GM21717 (cell line): ENCODE measurements around the gene HSPBP1.
A peak's percentile ranks its signal among the peaks of the same experiment; 100 is the strongest.

Experiments
- ATAC-seq: cut with Tn5 transposase; IDR thresholded peaks from one replicate; pipeline ENCODE4 v1.9.1; 2021; ENCODE audit warnings: mild to moderate bottlenecking, moderate library complexity; ENCODE audit not compliant: unreplicated experiment

HSPBP1 gene

DNA sequence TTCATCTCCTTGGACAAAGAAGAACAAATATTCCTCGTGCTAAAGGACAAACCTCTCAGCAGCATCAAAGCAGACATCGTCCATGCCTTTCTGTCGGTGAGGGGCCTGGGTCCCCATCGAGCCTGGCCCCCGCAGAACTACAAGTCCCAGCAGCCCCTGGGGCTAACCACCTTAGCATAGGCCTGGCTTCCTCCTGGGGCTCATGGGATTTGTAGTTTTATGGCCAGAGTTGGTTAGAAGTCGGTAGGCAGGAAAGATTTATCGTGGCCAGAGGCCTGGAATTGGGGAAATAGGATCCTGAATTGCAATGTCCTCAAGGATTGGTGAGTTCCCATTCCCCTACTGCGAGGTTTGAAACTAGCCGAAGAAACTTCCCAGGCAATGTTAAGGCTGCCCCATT, 25.6 kb upstream of the HSPBP1 start:
- ATAC-seq = no peak

DNA sequence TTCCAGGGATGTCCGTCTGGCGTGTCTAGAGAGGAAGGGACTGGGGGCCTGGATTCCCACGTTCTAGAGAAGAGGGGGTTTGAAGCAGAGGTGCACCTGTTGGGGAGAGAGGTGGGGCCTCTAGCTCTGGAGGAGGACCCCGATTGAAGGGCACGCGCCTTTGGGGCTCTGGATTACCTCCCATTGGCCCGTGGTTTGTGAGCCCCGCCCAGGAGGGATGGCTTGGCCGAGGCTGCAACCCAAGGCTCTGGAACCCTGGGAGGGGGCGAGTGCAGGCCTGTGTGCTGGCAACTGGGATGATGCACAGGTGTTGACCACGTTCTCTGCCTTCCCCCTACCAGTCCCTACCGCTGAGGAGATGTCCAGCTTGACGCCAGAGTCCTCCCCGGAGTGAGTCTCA, 25.1 kb upstream of the HSPBP1 start:
- ATAC-seq = no peak

DNA sequence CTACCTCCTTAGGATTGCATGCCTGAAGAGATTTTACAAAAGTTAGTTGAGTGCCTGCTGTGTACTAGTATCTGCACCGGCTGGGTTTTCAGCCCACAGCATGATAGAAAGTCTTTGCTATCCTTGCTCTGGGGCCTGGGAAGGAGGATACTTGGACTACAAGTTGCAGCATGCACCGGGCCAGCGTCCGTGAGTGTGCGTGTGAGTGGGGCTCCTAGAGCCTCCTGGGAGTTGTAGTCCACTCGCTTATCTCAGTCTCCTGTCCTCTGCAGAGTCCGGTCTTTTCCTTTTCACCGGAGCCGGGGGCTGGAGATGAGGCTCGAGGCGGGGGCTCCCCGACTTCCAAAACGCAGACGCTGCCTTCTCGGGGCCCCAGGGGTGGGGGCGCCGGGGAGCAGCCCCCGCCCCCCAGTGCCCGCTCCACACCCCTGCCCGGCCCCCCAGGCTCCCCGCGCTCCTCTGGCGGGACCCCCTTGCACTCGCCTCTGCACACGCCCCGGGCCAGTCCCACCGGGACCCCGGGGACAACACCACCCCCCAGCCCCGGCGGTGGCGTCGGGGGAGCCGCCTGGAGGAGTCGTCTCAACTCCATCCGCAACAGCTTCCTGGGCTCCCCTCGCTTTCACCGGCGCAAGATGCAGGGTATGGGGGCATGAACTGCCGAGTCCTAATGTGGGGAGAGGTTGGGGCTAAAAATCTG, 24.5 kb upstream of the HSPBP1 start:
- no peak for ATAC-seq

DNA sequence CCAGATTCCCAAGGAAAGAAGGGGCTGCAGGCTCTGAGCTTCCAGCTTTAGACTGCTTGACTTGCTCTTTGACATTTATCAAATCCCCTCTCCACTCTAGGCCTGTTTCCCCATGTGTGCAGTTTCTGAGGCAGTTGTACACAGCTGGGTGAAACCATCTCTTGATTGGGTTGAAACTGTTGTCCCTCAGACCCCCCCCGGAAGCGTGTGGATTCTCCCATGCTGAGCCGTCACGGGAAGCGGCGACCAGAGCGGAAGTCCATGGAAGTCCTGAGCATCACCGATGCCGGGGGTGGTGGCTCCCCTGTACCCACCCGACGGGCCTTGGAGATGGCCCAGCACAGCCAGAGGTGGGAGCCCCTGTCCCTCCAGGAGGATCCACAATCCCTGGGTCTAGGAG, 23.6 kb upstream of the HSPBP1 start:
- ATAC-seq = no peak

DNA sequence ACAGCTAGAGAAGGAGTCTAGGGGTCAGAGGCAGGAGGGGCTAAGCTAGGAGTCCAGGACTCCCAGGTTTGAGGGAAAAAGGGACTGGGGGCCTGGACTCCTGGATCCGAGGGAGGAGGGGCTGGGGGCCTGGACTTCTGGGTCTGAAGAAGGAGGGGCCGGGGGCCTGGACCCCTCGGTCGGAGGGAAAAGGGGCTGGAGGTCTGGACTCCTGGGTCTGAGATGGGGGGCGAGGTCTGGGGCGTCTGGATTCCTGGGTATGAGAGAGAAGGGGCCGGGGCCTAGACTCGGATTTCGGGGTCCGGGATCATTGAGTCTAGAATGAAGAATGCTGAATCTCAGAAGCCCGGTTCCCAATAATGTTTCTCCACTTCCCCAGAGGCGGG, 22.4 kb upstream of the HSPBP1 start:
- ATAC-seq = no peak

DNA sequence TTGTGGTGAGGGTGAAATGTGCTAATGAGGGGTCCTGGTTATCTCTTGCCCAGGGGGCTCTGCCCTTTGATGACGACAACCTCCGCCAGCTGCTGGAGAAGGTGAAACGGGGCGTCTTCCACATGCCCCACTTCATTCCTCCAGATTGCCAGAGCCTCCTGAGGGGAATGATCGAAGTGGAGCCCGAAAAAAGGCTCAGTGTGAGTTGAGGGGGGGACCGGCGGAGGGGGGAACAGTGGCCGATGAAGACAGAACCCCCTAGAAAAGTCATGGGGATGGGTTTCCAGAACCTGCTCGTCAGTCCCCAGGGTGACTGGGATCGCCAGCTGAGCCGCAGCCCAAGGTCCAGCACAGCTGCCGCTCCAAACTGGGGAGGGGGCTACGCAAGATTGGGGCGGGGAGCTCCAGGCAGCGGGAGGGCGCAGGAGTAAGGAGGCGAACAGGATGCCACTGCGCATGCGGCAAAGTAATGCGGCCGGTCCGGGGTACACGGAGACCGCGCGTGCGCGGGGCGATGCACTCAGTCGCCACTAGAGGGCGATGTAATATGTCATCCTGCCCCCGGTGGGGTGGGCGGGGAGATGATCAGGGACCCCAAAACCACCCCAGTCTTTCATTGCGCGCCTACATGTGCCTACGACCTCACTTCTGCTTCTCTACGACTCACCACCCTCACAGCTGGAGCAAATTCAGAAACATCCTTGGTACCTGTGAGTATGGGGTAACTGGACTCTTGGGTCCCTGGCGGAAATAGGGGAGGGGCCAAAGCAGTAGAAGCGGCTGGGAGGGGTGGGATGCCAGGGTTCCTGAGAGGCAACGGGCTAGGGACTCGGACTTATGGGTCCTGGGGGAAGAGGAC, 21.8 kb upstream of the HSPBP1 start:
- ATAC-seq = peak; percentile 52

DNA sequence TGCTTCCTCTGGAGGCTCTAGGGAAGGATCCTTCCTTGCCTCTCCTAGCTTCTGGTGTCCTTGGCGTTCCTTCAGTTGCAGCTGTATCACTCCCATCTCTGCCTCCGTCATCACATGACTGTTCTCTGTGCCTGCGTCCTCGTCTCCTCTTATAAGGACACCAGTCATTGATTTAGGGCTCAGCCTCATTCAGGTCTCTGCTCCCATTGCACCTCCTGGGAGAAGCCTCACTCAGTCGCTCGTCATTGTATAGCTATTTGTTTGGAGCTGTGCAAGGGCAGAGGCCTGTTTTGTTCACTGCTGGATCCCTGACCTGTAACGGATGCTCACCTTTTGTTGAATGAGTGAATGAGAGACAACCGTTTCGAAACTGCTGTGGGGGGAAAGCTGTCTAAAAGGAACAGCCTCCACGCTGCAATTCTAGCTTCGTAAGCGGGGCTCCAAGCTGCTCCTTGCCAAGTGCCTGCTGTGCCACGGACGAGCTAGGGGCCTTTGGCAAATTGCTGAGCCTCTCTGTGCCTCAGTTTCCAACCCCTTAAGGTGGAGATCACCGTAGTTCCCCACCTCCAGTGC, 21.1 kb upstream of the HSPBP1 start:
- no peak for ATAC-seq

DNA sequence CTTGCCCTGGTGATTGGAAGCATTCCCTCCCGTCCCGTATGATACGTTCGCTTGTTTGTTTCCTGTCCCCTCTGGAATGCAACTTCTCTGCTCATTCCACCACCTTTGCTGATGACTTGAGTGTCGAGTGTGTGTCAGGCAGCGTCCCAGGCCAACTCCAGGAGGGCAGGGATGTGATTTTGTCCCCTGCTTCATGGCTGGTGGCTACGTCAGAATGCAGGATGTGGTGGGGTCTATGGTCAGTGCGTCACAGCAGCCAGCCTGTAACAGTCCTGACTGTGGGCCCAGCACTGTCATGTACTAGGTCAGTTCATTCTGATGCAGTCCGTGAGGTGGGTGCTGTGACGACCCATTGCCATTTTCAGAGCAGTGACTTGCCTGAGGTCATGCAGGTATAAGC, 20.1 kb upstream of the HSPBP1 start:
- ATAC-seq = no peak

DNA sequence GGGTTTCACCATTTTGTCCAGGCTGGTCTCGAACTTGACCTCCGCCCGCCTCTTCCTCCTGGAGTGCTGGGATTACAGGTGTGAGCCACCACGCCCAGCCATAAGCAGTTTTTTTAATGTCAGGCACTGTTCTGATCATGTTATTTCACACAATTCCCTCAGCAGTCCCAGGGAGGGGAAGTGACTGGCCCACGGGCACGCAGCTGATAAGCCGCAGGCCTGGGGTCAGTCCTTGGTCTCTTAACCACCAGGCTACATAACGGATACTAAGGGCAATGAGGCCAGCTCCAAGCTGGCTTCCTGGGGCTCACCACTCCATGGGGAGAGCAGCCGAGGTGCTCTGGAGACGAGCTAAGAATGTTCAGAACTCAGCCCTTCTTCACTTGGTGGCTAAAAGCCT, 17.4 kb upstream of the HSPBP1 start:
- no peak for ATAC-seq

DNA sequence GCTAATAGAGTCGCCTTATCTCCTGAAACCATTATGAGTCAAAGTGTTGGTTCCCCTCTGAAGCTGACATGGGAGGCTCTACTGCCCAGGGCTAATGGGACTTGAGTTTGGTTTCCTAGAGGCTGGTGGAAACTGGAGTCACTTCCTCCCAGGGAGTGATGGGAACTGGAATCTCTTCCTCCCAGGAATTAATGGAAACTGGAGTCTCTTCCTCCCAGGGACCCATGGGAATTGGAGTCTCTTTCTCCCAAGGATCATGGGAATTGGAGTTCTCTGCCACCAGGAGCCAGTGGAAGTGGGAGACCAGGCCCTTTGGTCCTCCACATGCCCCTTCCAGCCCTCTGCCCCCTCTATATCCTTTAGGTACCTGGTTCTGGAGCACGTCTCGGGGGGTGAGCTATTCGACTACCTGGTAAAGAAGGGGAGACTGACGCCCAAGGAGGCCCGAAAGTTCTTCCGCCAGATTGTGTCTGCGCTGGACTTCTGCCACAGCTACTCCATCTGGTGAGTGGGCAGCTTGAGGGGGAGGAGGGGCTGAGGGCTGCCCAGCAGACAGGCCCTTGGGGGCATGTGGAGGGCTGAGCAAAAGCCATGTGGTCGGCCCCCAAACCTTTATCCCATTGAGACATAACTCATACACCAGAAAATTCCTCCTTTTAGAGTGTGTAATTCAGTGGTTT, 9.3 kb upstream of the HSPBP1 start:
- no peak for ATAC-seq

DNA sequence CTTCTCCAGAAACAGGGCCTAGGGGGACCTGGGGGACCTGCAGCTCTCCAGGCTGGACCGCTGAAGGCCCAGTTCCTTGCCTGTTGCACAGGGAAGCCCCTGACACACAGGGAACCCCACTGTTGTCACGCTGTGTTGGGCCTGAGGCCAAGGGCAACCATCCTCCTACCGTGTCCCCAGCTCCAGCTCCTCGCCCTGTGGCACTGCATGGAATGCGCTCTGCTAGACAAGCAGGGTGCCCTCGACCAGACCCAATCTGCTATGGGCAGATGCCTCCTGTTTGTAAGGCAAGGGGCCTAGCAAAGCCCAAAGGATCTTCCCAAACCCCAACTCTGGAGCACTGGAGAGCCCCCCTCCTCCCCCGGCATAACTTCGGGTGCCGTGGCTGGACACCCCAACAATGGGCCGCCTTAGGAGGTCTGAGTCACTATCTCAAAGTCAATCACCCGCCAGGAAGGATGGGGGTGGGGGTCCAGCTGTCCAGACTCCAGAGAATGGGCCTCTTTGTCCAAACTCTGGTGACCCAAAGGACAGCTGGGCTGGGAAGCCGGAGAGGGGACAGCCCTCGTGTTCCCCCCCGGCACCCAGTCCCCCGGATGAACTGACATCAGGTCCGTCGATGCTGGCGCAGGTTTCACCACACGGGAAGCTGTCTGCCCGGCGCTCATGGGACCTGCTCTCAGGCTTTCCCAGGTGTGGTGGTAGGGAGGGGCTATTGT, 7.6 kb upstream of the HSPBP1 start:
- no peak for ATAC-seq

DNA sequence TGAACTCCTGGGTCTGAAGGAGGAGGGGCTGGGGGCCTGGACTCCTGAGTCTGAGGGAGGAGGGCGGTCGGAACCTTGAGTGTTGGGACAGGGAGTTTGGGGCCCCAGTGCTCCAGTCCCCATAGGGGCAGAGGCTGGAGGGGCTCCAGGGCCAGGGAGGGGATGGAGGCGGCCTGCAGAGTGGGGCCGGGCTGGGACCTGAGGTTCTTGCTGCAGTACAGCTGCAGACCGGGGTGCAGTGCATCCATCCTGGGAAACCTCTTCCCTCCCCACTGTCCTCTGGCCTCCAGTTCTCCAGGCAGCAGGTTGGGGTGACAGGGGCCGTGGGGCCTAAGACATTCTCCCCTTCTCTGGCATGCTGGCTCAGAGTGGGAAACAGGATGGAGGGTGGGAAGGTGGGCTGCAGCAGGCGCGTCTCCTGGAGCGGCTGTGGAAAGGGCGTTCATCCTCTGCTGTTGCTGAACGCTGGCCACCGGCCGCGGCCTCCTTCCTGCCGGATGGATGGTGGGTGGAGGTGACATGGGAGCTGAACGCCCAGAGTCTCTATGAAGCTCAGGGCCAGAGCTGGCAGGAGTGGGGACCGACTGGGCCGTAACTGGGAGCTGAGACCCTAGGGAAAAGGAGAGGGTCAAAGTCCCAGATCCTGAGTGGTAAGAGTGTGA, 5.5 kb upstream of the HSPBP1 start:
- ATAC-seq = no peak

DNA sequence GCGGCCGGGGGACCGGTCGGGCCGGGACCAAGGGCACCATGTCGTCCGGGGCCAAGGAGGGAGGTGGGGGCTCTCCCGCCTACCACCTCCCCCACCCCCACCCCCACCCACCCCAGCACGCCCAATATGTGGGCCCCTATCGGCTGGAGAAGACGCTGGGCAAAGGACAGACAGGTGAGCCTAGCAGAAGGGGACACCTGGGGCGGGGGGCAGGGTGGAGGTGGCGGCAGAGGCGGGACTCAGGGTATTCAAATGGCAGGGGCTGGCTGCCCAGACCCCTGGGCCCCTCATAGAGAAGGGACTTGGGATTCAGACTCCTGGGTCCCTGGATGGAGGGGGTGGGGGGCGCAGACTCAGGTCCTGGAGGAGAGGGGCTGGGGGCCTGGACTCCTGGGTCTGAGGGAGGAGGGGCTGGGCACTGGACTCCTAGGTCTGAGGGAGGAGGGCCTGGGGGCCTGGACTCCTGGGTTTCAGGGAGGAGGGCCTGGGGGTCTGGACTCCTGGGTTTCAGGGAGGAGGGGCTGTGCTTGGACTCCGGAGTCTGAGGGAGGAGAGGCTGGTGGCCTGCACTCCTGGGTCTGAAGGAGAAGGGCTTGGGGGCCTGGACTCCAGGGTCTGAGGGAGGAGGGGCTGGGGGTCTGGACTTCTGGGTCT, 4.6 kb upstream of the HSPBP1 start:
- no peak for ATAC-seq

DNA sequence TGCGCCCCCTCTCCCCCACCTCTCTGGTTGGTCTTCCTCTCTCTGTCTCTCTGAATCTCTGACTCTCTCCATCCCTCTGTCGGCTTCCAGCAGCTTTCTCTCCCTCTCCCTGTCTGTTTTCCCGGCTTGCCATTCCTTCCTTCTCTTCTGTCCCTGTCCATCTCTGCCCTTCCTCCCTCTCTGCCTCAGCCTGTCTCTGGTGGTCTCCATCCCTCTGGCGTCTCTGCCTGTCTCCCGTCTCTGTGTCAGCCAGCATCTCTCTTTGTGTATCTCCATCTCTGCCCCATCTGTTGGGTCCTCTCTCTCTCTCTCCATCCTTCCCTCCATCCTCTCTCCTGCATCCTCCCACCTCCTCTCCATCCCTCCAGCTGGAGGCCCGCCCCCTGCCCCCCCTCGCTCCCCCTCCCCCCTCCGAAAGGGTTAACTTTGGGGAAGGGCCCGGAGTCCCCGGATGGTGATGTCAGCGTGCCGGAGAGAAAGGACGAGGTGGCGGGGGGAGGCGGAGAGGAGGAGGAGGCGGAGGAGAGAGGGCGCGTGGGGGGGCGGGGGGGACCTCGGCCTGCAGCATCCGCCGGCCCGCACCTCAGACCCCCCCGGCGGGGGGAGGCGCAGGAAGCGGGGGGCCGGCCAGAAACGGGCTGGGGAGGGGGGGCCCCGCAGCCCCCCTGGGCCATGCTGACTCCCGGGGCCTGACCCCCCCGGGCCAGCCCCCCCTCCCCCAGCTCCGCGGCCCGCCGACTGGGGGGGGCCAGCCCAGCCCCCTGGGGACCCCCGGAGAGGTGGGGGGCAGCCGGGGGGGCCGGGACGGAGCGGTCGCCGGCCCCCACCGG, 3.9 kb upstream of the HSPBP1 start, which contains the start of gene BRSK1:
BRSK1 (plus strand) TSS at position 450 of the 830 bp plus-strand sequence. CDS start 446 bp downstream, outside the sequence.
- no peak for ATAC-seq

DNA sequence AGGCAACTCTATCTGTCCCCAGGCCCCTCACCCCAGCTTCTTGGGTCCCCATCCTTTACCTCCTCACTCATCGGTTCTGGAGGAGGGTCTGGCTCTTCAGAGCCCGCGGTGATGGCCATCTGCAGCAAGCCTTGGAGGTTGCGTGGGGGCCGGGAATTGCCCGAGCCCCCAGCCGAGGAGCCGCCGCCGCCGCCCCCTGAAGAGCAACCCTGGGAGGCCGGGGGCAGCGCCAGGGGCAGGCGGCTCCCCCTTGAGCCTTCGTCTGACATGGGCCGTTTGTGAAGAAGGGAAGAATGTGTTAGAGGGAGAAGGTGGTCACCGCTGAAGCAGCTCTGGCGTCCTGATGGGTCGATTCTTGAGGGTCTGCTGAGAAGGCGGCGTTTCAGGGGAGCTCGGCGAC, 570 bp downstream of the HSPBP1 start:
- ATAC-seq = no peak

DNA sequence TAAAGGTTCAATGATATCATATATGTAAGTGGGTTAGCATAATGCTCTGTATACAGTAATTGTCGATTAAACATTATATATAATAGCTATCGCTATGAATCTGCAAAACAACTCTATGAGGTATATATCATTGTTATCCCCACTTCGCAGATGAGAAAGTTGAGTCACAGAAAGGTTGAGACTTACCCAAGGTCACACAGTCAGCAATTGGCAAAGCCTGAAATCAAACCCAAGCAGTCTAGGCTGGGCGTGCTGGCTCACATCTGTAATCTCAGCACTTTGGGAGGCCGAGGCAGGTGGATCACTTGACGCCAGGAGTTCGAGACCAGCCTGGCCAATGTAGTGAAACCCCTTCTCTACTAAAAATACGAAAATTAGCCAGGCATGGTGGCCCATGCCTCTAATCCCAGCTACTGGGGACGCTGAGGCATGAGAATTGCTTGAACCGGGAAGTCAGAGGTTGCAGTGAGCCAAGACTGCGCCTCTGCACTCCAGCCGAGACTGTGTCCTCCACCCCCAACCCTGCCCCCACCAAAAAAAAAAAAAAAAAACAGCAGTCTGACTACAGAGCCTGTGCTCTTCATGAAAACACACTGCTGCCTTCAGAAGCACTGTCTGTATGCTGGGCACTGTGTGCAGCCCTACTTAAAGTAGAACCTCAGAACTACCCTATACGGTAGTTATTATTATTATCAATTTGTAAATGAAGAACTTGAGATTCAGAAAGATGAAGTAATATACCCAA, 1.3 kb downstream of the HSPBP1 start:
- ATAC-seq = no peak

DNA sequence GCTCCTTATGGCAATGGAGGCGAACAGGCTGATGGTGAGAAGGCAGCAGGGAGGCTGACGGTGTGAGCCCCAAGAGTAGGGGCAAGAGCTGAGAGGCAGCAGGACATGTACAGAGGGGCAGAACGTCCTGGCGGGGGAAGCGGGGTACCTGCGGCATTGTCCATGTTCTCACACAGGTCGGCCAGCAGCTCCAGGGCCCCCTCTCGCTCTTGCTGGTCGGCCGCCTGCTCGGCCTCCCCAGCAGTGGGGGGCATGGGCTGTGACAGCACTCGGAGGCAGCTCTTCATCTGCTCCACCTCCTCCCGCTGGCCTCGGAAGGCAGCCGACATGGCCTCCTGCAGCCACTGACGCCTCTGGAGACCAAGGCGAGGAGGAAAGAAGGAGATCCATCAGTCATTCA, 2.4 kb downstream of the HSPBP1 start:
- ATAC-seq = no peak

DNA sequence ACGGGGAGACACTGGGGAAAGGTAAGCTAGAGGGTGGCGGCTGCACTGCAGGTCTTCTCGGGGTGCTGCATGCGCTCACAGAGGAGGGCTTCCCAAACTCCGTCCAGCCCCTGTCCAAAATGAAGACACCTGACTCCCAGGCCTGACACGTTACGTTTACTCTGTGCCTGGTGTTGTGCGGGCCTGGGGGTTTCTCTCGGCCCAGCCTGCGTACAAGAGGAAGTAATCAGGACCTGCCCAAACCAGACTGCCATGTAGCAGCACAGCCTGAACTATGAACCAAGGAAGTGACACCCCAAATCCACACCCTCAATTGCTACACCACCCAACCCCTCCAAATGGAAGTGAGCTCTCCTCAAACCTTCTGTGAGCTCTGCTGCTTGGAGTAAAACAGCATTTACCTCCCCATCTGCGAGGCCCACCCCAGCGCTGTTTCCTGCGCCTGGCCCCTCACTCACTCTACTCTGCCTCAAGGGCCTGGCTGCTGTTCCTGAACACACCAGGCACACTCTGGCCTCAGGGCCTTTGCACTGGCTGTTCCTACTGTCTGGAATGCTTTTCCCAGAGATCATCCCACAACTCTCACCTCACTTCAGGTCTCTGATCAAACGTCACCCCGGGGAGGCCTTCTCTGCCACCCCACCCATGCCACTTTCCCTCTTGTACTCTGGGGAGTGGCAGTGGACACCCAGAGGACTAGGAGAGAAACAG, 3.0 kb downstream of the HSPBP1 start:
- no peak for ATAC-seq
